ENCODE results near the gene ZKSCAN7.
"Not testable (repeated sequence)": the region's sequence is repeated elsewhere in the genome, so short reads cannot be mapped to it uniquely, and the experiment has no call there.

DNA sequence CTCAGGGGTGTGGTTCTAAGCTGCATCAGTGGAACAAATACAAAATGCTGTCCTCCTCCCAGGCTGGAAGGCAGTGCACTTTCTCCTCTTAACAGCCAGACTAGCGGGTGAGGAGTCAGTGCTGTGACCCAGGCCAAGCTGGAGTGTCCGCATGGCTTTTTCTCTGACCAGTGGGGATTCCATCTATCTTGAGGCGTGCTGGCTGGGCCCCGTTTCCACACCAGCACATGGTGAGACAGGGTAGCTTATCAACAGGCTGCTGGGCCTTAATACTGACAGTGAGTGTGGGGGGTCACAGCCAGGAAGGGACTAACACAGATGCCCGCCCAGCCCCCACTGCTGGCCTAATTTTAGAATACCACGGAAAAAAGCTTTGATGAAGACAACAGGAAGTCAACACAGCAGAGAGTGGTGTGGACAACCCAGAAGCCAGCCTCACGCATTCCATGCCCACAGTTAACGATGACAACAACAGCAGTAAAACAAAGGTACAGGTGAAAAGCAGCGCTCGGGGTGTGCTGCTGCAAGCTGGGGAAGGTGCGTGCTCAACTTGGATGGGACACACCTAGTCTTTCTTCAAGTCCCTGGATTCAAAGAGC, 22.5 kb downstream of the ZKSCAN7 start:
- TF ChIP-seq ZNF585B (tag by site-specific recombination; IDR thresholded peaks at IDR 0.05); REPIN1 (tag by site-specific recombination; IDR thresholded peaks at IDR 0.05; ENCODE audit: low read depth): not testable (repeated sequence)

Measured in HEK293 (cell line).